K562 (cell line): ENCODE data around the gene PGPEP1. TPM values are rescaled to one million over a fixed set of nuclear protein-coding genes. Genes with fewer than 3 reads are reported as not detected.
A peak's percentile ranks its signal among the peaks of the same experiment; 100 is the strongest.

Experiments used
- HOXB6 ChIP-seq: fragments of 250-450 bp; sonication (Bioruptor Pico); IDR thresholded peaks from 2 replicates; pipeline ENCODE4 v1.5.1; 2022; ENCODE audit warnings: mild to moderate bottlenecking, borderline replicate concordance
- LARP7 ChIP-seq: fragments of 450-650 bp; IDR thresholded peaks from 2 replicates; pipeline ENCODE4 v1.6.1; 2016
- NFE2L1 ChIP-seq: fragments of 450-650 bp; IDR thresholded peaks from 2 replicates; pipeline ENCODE4 v1.6.1; 2016; ENCODE audit warnings: missing genetic modification characterization, low read depth, mild to moderate bottlenecking, missing compliant biosample characterization, moderate library complexity, borderline replicate concordance
- NFIC ChIP-seq: fragments of 450-650 bp; IDR thresholded peaks from 2 replicates; pipeline ENCODE4 v1.6.1; 2017; ENCODE audit warnings: mild to moderate bottlenecking, inconsistent platforms
- NFRKB ChIP-seq: fragments of 450-650 bp; IDR thresholded peaks from 2 replicates; pipeline ENCODE4 v1.6.1; 2016; ENCODE audit warnings: low read depth
- NRF1 ChIP-seq, 2 experiments: fragments of 450-650 bp; IDR thresholded peaks in 1 of 2; conservative IDR thresholded peaks in 1 of 2; 2 replicates each; pipeline ENCODE4 v1.6.1; 2014; ENCODE audit warnings: mild to moderate bottlenecking in 2 of 2
- TEAD4 ChIP-seq, 2 experiments: sonication (generic) in 1 of 2; formaldehyde crosslinking in 1 of 2; IDR thresholded peaks; 2 replicates each; pipeline versions ENCODE4 v1.6.1 to v1.8.0; 2012 to 2022; ENCODE audit warnings: borderline replicate concordance in 1 of 2, inconsistent platforms in 1 of 2, low read length in 1 of 2, mild to moderate bottlenecking in 1 of 2, missing genetic modification reagents in 1 of 2
- YY1 ChIP-seq, 3 experiments: IDR thresholded peaks; 2 replicates each; pipeline ENCODE4 v1.6.1; 2011; ENCODE audit warnings: low read length in 2 of 3, mild to moderate bottlenecking in 2 of 3, moderate library complexity in 2 of 3, borderline replicate concordance in 1 of 3, control low read depth in 1 of 3, low read depth in 1 of 3; ENCODE audit not compliant: insufficient read depth in 3 of 3, insufficient replicate concordance in 2 of 3, control insufficient read depth in 1 of 3, insufficient read length in 1 of 3; ENCODE audit errors: extremely low read depth in 1 of 3
- ZBTB1 ChIP-seq: sonication (generic); formaldehyde crosslinking; IDR thresholded peaks from 2 replicates; pipeline ENCODE4 v1.8.1; 2023; ENCODE audit warnings: missing genetic modification reagents, low read depth, mild to moderate bottlenecking, borderline replicate concordance
- ZBTB7A ChIP-seq: IDR thresholded peaks from 2 replicates; pipeline ENCODE4 v1.6.1; 2011; ENCODE audit warnings: low read depth, mild to moderate bottlenecking, low read length, moderate library complexity, borderline replicate concordance; ENCODE audit not compliant: control insufficient read depth
- ZNF217 ChIP-seq: sonication (generic); formaldehyde crosslinking; IDR thresholded peaks from 2 replicates; pipeline ENCODE4 v1.8.0; 2022; ENCODE audit warnings: mild to moderate bottlenecking, missing genetic modification reagents
- ZNF24 ChIP-seq: fragments of 450-650 bp; IDR thresholded peaks from 2 replicates; pipeline ENCODE4 v1.6.1; 2016
- ZNF766 ChIP-seq: fragments of 200-800 bp; sonication (Bioruptor generic); conservative IDR thresholded peaks from 2 replicates; pipeline ENCODE4 v1.6.1; 2016; ENCODE audit warnings: missing genetic modification characterization, missing compliant biosample characterization
- polyA plus RNA-seq, 8 experiments: library from polyadenylated mRNA; depleted of rRNA in 4 of 8; stranded (reverse) in 5 of 8; unstranded in 3 of 8; fragments of >200 nt; fragmentation: Nextera tagmentation in 2 of 8; fragmentation: Illumina TruSeq in 1 of 8; extraction: Ambion mirVana in 2 of 8; extraction: Trizol in 1 of 8; gene quantifications; 2 replicates each; pipeline versions ENCODE4 v1.2.1 to v1.2.3, GENCODE V29; 2011 to 2014; ENCODE audit warnings: inconsistent platforms in 1 of 8, missing spikeins in 1 of 8
- total RNA-seq, 7 experiments: library from RNA; depleted of rRNA in 6 of 7; stranded (reverse); fragments of >200 nt in 6 of 7; fragmentation: Illumina TruSeq in 2 of 7; extraction: Trizol in 2 of 7; gene quantifications; 2 replicates each; pipeline versions ENCODE4 v1.2.1 to v1.2.3, GENCODE V29; 2011 to 2021; ENCODE audit warnings: low replicate concordance in 1 of 7
- TF ChIP-seq, protein P1 (sequence below), 3 experiments: fragments of 200-800 bp in 1 of 3; sonication (Bioruptor generic) in 1 of 3; sonication (generic) in 1 of 3; formaldehyde crosslinking in 1 of 3; IDR thresholded peaks; 2 replicates each; pipeline versions ENCODE4 v1.6.1 to v1.8.0; 2016 to 2022; ENCODE audit warnings: mild to moderate bottlenecking in 2 of 3, missing compliant biosample characterization in 2 of 3, missing genetic modification characterization in 2 of 3, missing genetic modification reagents in 1 of 3
- TF ChIP-seq, protein P2 (sequence below): fragments of 450-650 bp; formaldehyde crosslinking; conservative IDR thresholded peaks from 2 replicates; pipeline ENCODE4 v1.4.0; 2022; ENCODE audit warnings: mild to moderate bottlenecking, missing genetic modification characterization
- TF ChIP-seq, protein P3 (sequence below): IDR thresholded peaks from 2 replicates; pipeline ENCODE4 v1.6.1; 2012; ENCODE audit warnings: low read depth, low read length, improper control_type of control experiment, borderline replicate concordance
- TF ChIP-seq, protein P4 (sequence below): fragments of 450-650 bp; IDR thresholded peaks from 2 replicates; pipeline ENCODE4 v1.6.1; 2016; ENCODE audit warnings: borderline replicate concordance

Gene PGPEP1
- total and polyA plus RNA-seq, 9 of the 15 experiments (the other 6 are each of a cell fraction or from before 2014, with no cell fraction given) = 10.0 to 69.6 (median 33.5) TPM

DNA sequence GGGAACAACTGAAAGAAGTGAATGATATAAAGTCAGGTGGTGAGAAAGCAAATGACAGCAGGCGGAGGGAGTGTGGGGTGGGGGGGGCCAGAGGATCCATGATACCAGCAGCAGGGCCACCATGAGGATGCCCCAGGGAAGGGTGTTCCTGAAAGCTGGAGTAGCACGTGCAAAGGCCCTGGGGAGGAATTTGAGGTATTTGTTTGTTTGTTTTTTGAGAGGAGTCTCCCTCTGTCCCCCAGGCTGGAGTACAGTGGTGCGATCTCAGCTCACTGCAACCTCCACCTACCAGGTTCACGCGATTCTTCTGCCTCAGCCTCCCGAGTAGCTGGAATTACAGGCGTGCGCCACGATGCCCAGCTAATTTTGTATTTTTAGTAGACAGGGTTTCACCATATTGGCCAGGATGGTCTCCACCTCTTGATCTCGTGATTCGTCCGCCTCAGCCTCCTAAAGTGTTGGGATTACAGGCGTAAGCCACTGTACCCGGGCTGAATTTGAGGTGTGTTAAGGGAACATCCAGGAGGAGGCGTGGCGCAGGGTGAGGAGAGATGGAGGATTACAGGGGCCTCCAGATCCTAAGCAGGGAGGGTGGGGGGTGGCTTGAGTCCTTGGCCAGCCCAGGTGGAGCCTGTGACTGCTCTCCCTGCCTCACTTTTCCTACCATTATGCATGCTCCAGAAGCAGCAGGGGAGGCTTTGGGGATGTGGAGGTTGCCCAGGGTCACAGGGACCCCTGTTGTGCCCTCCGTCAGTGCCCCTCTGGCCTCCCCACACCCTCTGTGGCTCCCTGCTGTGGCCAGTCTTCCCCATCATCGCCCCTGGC lies 46.5 kb upstream of the PGPEP1 start (continued):
- no peak for TF ChIP-seq TEAD4 (IDR thresholded peaks at IDR 0.05; ENCODE audit: low read length)
- TF ChIP-seq TEAD4 (CRISPR knock-in tag; IDR thresholded peaks at IDR 0.05; ENCODE audit: borderline replicate concordance) = 0 out of 2 replicates have a peak, but pooled peaks have one; percentile 17
- TF ChIP-seq, protein P1, sequence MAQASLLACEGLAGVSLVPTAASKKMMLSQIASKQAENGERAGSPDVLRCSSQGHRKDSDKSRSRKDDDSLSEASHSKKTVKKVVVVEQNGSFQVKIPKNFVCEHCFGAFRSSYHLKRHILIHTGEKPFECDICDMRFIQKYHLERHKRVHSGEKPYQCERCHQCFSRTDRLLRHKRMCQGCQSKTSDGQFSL (CRISPR knock-in tag; IDR thresholded peaks at IDR 0.05) = 0 out of 2 replicates have a peak, but pooled peaks have one; percentile 79
- TF ChIP-seq, protein P1 (tag; IDR thresholded peaks at IDR 0.05) = no peak
- TF ChIP-seq, protein P2, sequence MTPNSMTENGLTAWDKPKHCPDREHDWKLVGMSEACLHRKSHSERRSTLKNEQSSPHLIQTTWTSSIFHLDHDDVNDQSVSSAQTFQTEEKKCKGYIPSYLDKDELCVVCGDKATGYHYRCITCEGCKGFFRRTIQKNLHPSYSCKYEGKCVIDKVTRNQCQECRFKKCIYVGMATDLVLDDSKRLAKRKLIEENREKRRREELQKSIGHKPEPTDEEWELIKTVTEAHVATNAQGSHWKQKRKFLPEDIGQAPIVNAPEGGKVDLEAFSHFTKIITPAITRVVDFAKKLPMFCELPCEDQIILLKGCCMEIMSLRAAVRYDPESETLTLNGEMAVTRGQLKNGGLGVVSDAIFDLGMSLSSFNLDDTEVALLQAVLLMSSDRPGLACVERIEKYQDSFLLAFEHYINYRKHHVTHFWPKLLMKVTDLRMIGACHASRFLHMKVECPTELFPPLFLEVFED = no peak
- TF ChIP-seq YY1 (IDR thresholded peaks at IDR 0.05; ENCODE audit: borderline replicate concordance in 1 of 3, control insufficient read depth in 1 of 3, extremely low read depth in 1 of 3, insufficient read depth in 3 of 3, insufficient read length in 1 of 3, insufficient replicate concordance in 2 of 3, low read depth in 1 of 3, low read length in 2 of 3) = peak in 1 of 3 experiments; percentile 3
- TF ChIP-seq ZBTB1 = 0 out of 2 replicates have a peak, but pooled peaks have one; percentile 7
- no peak for TF ChIP-seq ZNF217 (CRISPR knock-in tag)
- 0 out of 2 replicates have a peak, but pooled peaks have one; percentile 29 for TF ChIP-seq LARP7
- TF ChIP-seq ZBTB7A = 0 out of 2 replicates have a peak, but pooled peaks have one; percentile 19
- 0 out of 2 replicates have a peak, but pooled peaks have one; percentile 1 for TF ChIP-seq NFRKB
- no peak for TF ChIP-seq ZNF24
- 0 out of 2 replicates have a peak, but pooled peaks have one; percentile 3 for TF ChIP-seq ZNF766 (CRISPR knock-in tag)
- TF ChIP-seq, protein P3, sequence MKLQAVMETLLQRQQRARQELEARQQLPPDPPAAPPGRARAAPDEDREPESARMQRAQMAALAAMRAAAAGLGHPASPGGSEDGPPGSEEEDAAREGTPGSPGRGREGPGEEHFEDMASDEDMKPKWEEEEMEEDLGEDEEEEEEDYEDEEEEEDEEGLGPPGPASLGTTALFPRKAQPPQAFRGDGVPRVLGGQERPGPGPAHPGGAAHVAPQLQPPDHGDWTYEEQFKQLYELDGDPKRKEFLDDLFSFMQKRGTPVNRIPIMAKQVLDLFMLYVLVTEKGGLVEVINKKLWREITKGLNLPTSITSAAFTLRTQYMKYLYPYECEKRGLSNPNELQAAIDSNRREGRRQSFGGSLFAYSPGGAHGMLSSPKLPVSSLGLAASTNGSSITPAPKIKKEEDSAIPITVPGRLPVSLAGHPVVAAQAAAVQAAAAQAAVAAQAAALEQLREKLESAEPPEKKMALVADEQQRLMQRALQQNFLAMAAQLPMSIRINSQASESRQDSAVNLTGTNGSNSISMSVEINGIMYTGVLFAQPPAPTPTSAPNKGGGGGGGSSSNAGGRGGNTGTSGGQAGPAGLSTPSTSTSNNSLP = no peak
- TF ChIP-seq, protein P4, sequence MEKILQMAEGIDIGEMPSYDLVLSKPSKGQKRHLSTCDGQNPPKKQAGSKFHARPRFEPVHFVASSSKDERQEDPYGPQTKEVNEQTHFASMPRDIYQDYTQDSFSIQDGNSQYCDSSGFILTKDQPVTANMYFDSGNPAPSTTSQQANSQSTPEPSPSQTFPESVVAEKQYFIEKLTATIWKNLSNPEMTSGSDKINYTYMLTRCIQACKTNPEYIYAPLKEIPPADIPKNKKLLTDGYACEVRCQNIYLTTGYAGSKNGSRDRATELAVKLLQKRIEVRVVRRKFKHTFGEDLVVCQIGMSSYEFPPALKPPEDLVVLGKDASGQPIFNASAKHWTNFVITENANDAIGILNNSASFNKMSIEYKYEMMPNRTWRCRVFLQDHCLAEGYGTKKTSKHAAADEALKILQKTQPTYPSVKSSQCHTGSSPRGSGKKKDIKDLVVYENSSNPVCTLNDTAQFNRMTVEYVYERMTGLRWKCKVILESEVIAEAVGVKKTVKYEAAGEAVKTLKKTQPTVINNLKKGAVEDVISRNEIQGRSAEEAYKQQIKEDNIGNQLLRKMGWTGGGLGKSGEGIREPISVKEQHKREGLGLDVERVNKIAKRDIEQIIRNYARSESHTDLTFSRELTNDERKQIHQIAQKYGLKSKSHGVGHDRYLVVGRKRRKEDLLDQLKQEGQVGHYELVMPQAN = peak; percentile 5; the same call in 1 of the 2 replicates
- no peak for TF ChIP-seq NFE2L1 (tag)
- no peak for TF ChIP-seq NFIC
- TF ChIP-seq HOXB6 = no peak
- peak in 1 of 2 experiments; percentile 18; a peak in 1 of 4 replicates for TF ChIP-seq NRF1 (conservative IDR thresholded peaks at IDR 0.05 in 1 of 2, IDR thresholded peaks at IDR 0.05 in 1 of 2)
